CD4-positive, alpha-beta T cell treated with Interleukin-6 for 4 hours (primary cell): ENCODE results near the gene WNT7B.

ENCODE experiments used
- DNase-seq: peaks from one replicate; pipeline ENCODE4 v3.0.0-alpha.2; 2020; ENCODE audit warnings: mixed read lengths

The WNT7B gene

GRCh38 chr22:45884201-45885062 is 92.5 kb downstream of the WNT7B start:
- DNase-seq = no peak

DNA sequence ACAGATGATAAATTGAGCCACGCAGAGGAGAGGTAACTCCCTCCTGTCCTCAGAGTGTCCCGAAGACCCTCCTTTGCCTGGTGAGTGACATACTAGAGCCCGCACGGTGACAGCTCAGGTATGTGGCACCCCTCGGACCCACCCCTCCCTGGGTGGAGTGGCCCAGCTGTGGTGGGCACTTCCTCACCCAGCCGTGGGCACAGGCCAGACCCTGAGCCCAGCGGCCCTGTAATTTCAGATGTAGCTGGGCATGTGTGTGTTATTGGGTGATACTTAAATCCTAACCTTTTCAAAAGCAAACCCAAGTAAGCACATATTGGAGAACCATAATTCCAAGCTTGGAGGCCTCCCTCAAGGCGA is 93.2 kb downstream of the WNT7B start:
- no peak for DNase-seq

DNA sequence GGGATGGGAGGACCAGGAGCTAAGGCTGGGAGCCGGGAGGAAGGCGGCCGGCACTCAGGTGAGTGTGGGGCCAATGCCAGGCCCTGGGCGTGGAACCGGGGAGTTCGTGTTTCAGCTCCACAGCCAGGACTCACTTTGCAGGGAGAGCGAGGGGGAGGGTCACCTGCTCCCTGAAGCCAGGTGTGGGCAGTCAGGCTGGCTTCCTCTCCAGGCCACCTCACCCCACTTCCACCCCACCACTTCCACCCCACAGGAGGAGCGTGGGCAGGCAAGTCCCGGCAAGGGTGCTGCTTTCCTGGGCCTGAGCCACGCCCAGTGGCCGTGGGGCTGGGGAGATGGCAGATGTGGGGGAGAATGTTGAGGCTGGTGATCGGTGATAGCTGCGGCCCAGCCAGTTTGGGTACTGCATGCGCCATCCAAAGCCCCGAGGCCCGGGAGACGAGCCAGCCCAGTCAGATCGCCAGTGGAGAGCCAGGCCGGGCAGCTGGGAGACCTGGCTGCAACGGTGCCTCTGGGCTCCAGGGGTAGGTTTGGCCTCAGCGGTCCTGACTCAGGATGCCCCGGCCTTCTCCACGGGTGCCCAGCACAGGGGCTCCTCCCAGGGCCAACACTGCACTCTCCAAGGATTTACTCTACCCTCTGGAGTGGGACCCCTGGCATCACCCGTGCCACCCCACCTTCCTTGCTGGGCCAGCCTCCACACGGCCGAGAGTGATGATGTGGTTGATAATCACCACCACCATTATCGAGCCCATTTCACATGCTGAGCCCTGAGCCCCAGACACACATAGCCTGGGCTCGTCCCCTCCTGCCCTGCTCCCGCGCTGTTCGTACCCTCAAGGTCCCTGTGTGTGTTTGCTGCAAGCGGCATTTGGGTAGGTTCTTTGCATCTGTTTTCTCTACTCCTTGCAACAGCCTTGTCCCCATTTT is 93.8 kb downstream of the WNT7B start:
- no peak for DNase-seq

DNA sequence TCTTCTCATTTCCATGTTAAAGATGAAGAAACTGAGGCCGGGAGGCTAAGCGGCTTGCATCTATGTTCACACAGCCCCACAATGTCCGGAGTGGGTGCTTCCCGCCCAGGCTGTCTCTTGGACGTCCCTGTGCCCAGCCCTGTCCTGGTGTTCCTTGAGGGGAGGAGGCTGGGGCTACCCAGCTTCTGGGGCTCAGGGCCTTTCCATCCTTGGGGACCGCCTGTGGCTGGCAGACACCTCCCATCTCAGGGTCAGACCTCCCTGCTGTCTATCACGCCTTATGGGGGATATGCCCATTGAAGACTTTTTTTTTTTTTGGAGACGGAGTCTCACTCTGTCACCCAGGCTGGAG is 95.5 kb downstream of the WNT7B start:
- no peak for DNase-seq

GRCh38 chr22:45880716-45881523 is 96.0 kb downstream of the WNT7B start:
- no peak for DNase-seq

- DNase-seq = no peak
Measured at GRCh38 chr22:45880091-45880715, 96.8 kb downstream of the WNT7B start.

DNA sequence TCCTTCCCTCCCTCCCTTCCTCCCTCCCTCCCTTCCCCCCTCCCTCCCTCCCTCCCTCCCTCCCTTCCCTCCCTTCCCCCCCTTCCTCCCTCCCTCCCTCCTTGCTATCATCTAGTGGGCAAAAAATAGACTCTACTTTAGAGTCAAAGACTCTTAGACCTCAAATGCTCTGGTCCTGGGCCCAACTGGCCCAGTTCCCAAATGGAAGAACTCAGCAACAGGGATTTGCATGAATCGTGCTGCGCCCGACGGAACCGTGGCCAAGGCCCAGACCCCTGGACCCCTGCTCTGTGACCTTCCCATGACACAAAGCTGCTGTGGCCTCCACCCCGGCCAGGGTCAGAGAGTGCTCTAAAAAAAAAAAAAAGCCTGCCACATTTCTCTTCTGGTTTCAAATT is 97.4 kb downstream of the WNT7B start:
- no peak for DNase-seq

DNA sequence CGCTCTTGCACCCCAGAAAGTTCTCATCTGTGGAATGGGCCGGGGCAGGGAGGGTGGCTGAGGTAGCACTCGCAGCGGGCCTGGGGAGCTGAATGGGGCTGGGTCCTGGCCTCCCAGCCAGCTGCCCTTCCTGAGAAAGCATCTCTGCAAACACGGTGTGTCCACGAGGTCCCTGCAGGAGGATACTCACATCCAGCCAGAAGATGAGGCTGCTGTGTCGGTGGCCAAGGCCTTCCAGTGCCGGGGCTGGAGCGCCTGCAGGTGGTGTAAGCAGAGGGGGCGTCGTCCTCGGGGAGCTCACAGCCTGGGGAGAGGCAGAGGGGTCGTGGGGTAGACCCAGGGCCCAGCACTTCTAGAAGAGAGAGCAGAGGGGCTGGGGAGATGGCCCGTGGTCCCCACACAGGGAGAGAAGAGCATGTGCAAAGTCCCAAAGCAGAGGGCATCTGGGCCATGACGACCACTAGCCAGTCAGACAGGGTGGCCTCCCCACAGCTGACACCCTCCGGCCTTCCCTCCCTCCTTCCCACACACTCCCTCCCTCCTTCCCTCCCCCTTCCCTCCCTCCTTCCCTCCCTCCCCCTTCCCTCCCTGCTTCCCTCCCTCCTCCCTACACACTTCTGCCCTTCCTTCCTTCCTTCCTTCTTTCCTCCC is 97.9 kb downstream of the WNT7B start:
- no peak for DNase-seq

- no peak for DNase-seq
Measured at GRCh38 chr22:45878051-45878781, 98.7 kb downstream of the WNT7B start.

DNA sequence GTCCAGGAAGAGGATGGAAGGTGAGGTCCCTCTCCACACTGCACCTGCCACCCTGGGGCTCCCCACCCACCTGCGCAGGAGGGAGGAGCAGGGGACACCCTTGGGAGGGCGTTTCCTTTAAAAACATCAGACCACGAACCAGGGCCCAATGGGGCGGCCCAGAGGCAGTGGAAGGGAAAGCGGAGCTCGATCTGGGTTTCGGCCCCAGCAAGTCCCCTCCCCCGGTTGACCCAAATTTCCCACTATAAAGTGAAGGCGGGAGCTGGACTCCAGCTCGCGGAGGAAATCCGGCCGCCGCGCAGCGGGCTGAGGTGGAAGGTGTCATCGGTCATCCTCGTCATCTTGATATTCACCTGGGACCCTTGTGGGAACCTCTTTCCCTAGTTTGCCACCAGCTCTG is 99.3 kb downstream of the WNT7B start:
- no peak for DNase-seq

- no peak for DNase-seq
Measured at GRCh38 chr22:45877036-45877380, 100.0 kb downstream of the WNT7B start.

GRCh38 chr22:45876136-45877035 is 100.6 kb downstream of the WNT7B start:
- no peak for DNase-seq

DNA sequence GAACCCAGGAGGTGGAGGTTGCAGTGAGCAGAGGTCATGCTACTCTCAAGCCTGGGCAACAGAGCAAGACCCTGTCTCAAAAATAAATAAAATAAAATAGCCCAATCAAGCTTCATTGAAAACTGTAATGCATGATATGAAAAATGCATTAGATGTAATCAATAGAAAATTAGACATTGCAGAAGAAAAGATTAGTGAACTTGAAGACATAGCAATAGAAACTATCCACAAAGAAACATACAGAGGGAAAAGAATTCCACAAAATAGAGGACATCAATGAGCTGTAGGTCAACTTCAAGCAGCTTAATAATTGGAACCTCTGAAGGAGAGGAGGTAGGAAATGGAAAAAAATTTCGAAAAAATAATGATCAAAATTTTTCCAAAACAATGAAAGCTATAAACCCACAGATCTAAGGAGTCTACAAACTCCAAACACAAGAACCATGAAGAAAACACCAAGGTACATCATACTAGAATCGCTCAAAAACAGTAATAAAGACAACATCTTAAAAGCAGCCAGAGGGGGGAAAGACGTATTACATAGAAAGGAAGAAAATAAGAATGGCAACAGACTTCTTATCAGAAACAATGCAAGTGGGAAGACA is 104.2 kb downstream of the WNT7B start:
- DNase-seq = no peak

DNA sequence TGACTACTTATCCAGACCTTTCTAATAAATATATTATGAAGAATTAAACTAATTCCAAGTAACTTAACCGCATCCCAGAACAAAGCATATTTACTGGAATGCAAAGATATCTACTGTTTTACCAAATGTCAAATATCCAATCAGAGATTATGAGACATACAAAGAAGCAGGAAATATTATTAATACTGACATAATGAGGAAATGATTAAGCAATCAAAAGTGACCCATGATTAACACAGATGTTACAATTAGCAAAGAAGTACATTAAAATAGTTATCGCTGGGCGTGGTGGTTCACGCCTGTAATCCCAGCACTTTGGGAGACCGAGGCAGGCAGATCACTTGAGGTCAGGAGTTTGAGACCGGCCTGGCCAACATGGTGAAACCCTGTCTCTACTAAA is 105.2 kb downstream of the WNT7B start:
- DNase-seq = no peak
